A673 (cell line): ENCODE measurements around the gene CLDN14.

Experiments used
- EZH2 ChIP-seq: fragments of 200-600 bp; sonication (generic); IDR thresholded peaks from 2 replicates; pipeline ENCODE4 v1.6.1; 2017; ENCODE audit warnings: borderline replicate concordance, low read depth, mild to moderate bottlenecking, mixed read lengths, antibody characterized with exemption, low read length; ENCODE audit not compliant: poor library complexity, severe bottlenecking
- TF ChIP-seq, protein P1 (sequence below): fragments of 300-800, 200-600 bp; sonication (generic); conservative IDR thresholded peaks from 2 replicates; pipeline ENCODE4 v1.5.1; 2017; ENCODE audit warnings: low read depth, mild to moderate bottlenecking, antibody characterized with exemption, low read length, moderate library complexity, mixed read lengths

DNA sequence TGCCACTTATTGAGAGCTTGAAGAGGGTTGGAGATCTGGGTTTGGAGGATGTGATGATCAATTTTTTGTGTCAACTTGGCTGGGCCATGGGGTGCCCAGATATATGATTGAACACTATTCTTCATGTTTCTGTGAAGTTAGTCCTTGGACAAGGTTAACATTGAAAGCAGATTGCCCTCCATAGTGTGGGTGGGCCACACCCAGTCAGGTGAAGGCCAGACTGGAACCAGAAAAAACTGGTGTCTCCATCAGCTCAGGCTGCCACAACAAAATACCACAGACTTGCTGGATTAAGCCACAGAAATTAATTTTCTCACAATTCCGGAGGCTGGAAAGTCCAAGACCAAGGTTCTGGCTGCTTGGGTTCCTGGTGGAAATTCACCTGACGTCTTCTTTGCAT, 7.5 kb downstream of the CLDN14 start:
- TF ChIP-seq, protein P1, sequence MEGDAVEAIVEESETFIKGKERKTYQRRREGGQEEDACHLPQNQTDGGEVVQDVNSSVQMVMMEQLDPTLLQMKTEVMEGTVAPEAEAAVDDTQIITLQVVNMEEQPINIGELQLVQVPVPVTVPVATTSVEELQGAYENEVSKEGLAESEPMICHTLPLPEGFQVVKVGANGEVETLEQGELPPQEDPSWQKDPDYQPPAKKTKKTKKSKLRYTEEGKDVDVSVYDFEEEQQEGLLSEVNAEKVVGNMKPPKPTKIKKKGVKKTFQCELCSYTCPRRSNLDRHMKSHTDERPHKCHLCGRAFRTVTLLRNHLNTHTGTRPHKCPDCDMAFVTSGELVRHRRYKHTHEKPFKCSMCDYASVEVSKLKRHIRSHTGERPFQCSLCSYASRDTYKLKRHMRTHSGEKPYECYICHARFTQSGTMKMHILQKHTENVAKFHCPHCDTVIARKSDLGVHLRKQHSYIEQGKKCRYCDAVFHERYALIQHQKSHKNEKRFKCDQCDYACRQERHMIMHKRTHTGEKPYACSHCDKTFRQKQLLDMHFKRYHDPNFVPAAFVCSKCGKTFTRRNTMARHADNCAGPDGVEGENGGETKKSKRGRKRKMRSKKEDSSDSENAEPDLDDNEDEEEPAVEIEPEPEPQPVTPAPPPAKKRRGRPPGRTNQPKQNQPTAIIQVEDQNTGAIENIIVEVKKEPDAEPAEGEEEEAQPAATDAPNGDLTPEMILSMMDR = no peak
- no peak for TF ChIP-seq EZH2
